Measurements from ENCODE around the gene JAZF1.

- TF ChIP-seq POLR2AphosphoS5 (IDR thresholded peaks at IDR 0.05; ENCODE audit: low read depth, low read length) (no peak), REST (IDR thresholded peaks at IDR 0.05; ENCODE audit: insufficient read depth in 1 of 2, low read depth in 2 of 2, low read length in 2 of 2) (no peak)
Observed at GRCh38 chr7:28145090-28145626, 35.4 kb downstream of the JAZF1 start.
